ENCODE measurements around the gene CDCP1. TPM values are rescaled to one million over a fixed set of nuclear protein-coding genes. Genes with fewer than 3 reads are reported as not detected.

The CDCP1 gene
- total RNA-seq, 4 donors from 2014 or later, result 2.5 to 4.9 (median 4.2) TPM

DNA sequence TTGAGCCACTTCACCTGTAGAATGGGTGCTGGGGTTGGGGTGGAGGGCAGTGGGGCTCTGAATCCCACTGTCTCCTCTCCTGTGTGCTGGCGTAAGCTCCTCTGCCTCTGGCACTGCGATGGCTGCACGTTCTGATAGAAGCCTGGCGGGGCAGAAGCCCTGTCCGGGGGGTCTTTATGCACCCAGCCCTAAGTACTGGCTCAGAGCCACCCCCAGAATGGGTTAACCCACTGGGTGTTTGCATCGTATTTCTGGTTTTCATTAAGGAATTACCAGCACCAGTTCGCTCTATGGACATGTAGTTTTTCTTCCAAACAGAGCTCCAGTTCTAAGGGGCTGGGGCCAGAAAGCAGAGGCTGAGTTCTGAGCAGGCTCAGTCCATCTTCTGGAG, 37.7 kb upstream of the CDCP1 start:
- WGBS, 2 donors (ENCODE audit: low coverage in 1 of 2), result 42% methylated on average over 2 of the region's 7 CpGs; no CpG with 5 or more reads in 1 of the 2 donors
- Histone ChIP-seq H3K27me3 (no peaks in the 10 kb centered on the region), H3K36me3 (no peaks in the 10 kb centered on the region), H3K27ac (peak overlapping the region in 1 of 4 donors; percentile 31), H3K4me3 (no peak overlapping the region), H3K4me1 (peaks cover 0 to 26% (median 0%) of the 10 kb centered on the region in 3 donors), H3K9me3 (no peaks in the 10 kb centered on the region)
- no peak for ATAC-seq
- TF ChIP-seq EP300 (IDR thresholded peaks at IDR 0.05), result no peak
- no peak for TF ChIP-seq POLR2A (IDR thresholded peaks at IDR 0.05)
- no peak for TF ChIP-seq CTCF (IDR thresholded peaks at IDR 0.05)
- no peak for TF ChIP-seq POLR2AphosphoS5 (IDR thresholded peaks at IDR 0.05)

DNA sequence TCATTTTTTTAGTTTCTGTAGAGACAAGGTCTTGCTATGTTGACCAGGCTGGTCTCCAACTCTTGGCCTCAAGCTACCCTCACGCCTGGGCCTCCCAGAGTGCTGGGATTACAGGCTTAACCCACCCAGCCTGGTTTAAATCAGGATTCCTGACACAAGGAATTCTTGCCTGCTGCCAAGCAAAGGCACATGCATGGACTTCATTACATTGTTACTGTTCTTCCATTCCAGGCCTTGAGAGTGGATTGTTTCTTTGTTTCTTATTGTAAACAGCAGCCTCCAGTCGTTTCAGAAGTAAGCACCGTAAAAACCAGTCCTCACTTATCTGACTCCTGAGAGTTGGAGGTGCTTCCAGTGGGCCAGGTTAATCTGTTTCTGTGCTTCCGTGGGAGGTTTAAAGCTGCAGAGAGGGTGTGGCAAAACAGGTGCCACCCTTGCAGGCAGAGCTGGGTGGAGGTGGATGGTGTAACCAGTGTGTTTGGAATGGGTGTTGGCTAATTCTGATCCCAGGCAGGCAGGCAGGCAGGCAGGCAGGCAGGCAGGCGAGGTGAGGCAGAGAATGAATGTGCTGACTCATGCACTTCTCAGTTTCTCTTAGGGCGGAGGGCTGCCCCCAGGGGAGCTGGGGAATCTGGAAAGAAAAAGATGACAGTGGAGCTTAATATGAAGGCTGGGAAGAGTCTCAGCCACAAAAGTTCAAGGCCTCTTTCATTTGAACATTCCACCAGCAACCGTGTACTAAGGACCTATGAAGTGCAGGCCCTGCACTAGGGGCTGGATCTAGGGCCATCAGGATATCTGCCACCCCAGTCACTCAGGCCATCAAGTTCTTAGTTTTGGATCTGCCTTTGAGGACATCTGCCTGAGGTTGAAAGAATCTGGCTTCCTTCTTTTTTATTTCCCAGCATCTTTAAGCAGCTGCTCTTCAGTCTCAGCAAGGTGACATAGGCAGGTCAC, 37.0 kb upstream of the CDCP1 start:
- Histone ChIP-seq H3K4me1 (peaks cover 0 to 30% (median 0%) of the 10 kb centered on the region in 3 donors), H3K36me3 (no peaks in the 10 kb centered on the region), H3K9me3 (no peaks in the 10 kb centered on the region), H3K27ac (peak overlapping the region in 2 of 4 donors; percentile 31 to 34), H3K27me3 (no peaks in the 10 kb centered on the region), H3K4me3 (no peak overlapping the region)
- TF ChIP-seq POLR2AphosphoS5 (IDR thresholded peaks at IDR 0.05) (no peak), EP300 (IDR thresholded peaks at IDR 0.05) (no peak), POLR2A (IDR thresholded peaks at IDR 0.05) (no peak), CTCF (IDR thresholded peaks at IDR 0.05) (no peak)
- ATAC-seq, result peak; percentile 19
- WGBS, 2 donors (ENCODE audit: low coverage in 1 of 2), result 0 to 44% methylated on average over 1 to 6 of the region's 7 CpGs

DNA sequence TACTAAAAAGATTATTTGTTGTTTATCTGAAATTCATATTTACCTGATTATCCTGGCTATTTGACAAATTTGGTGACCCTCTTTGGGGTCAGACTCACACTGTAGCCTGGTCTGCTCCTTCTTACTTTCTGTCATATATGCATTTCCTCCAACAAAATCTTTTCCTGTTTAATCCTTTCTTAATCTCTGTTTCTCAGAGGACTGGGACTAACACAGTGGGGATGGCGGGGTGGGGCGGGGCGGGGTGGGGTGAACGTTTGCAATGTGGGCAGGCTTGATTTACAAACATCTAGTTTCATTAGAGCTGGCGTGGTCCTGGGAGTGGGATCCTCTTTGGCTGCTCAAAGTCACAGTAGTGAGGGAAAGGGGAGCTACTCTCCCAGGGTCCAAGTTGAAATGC, 35.3 kb upstream of the CDCP1 start:
- Histone ChIP-seq H3K4me3 (no peak overlapping the region), H3K36me3 (no peaks in the 10 kb centered on the region), H3K4me1 (peaks cover 0 to 41% (median 0%) of the 10 kb centered on the region in 3 donors), H3K9me3 (no peaks in the 10 kb centered on the region), H3K27ac (no peak overlapping the region), H3K27me3 (no peaks in the 10 kb centered on the region)
- TF ChIP-seq EP300 (IDR thresholded peaks at IDR 0.05) (no peak), POLR2AphosphoS5 (IDR thresholded peaks at IDR 0.05) (no peak), POLR2A (IDR thresholded peaks at IDR 0.05) (no peak), CTCF (IDR thresholded peaks at IDR 0.05) (no peak)
- no peak for ATAC-seq
- 44% methylated on average over 3 of the region's 5 CpGs; no CpG with 5 or more reads in 1 of the 2 donors for WGBS, 2 donors (ENCODE audit: low coverage in 1 of 2)

DNA sequence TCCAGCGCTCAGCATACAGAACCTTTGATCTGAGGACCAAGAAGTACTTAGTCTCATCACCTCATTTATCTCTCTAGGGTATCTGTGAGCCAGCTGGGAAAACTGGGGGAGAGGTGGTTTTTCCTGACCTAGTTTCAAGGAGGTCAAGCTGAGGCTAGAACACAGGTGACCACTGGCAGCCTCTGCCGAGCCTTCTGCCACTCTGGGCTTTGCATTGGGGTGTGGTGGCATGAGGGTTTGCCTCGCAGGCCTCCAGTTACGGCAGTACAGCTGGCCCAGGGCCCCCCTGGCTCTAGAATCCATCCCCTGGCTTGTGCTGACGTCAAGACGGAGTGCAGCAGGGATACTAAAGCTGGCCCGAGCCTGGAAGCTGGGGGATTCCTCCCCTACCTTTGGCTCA, 34.7 kb upstream of the CDCP1 start:
- ATAC-seq, result no peak
- no peak for TF ChIP-seq EP300 (IDR thresholded peaks at IDR 0.05)
- TF ChIP-seq POLR2AphosphoS5 (IDR thresholded peaks at IDR 0.05), result no peak
- TF ChIP-seq POLR2A (IDR thresholded peaks at IDR 0.05), result no peak
- no peak for TF ChIP-seq CTCF (IDR thresholded peaks at IDR 0.05)
- no peaks in the 10 kb centered on the region for H3K9me3 ChIP-seq
- H3K4me3 ChIP-seq, result no peak overlapping the region
- no peaks in the 10 kb centered on the region for H3K36me3 ChIP-seq
- WGBS, 2 donors (ENCODE audit: low coverage in 1 of 2), result 0% methylated on average over 1 of the region's 7 CpGs; no CpG with 5 or more reads in 1 of the 2 donors
- peaks cover 0 to 41% (median 0%) of the 10 kb centered on the region in 3 donors for H3K4me1 ChIP-seq
- no peaks in the 10 kb centered on the region for H3K27me3 ChIP-seq
- H3K27ac ChIP-seq, result peak overlapping the region in 1 of 4 donors; percentile 20

Data from gastroesophageal sphincter (tissue), 4 donors.